ENCODE measurements around the gene TTC24.

Gene TTC24

DNA sequence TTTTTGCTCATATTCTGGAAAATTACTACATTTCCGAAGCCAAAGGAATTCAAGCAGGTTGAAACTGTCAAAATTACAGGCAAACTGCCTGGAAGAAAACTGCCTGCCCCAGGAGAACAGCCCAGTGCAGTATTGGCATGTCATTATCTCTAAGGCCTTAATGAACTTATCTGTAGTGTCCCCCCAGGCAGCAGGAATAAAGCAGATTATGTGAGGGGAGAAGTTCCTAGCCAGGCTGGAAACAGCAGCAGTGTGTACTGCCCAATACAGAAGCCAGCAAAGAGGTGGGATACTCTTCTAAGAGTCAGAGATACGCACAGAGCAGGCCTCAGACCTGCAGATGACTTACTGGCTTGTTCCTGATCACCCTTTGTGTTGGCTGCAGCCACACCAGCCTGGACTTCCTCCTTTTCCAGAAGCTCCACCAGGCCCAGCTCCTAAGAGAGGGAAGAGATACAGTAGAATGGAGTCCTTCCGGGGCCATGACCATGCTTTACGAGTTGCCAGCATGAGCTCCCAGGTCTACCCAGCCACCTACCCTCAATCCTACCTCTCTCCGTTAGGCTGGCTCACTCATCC is 18.8 kb upstream of the TTC24 start:
- H3K4me3 ChIP-seq (replicated peaks; ENCODE audit: low read depth, low read length): no peak overlapping the region
- TF ChIP-seq, protein P1, sequence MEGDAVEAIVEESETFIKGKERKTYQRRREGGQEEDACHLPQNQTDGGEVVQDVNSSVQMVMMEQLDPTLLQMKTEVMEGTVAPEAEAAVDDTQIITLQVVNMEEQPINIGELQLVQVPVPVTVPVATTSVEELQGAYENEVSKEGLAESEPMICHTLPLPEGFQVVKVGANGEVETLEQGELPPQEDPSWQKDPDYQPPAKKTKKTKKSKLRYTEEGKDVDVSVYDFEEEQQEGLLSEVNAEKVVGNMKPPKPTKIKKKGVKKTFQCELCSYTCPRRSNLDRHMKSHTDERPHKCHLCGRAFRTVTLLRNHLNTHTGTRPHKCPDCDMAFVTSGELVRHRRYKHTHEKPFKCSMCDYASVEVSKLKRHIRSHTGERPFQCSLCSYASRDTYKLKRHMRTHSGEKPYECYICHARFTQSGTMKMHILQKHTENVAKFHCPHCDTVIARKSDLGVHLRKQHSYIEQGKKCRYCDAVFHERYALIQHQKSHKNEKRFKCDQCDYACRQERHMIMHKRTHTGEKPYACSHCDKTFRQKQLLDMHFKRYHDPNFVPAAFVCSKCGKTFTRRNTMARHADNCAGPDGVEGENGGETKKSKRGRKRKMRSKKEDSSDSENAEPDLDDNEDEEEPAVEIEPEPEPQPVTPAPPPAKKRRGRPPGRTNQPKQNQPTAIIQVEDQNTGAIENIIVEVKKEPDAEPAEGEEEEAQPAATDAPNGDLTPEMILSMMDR (IDR thresholded peaks at IDR 0.05; ENCODE audit: low read length, missing control alignments): no peak
- no peak for DNase-seq (ENCODE audit: low read depth)

DNA sequence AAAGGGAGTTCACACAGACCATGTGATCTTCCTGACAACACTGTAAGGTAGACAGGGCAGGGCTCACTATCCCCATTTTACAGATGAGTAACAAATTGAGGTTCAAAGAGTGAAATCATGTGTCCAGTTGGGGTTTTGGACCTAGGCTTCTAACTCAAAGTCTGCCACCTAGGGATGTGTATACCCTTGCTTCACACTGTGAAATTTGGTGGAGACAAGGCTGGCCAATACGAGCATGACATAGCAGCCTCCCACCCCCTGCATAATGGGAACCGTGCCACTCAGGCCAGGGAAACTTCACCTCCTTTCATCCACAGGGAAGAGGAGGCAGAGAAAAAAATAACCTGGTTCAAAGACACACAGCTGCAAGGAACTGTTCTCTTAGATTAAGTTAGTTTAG is 14.0 kb upstream of the TTC24 start:
- DNase-seq (ENCODE audit: low read depth): no peak
- H3K4me3 ChIP-seq (replicated peaks; ENCODE audit: low read depth, low read length): no peak overlapping the region
- TF ChIP-seq, protein P1 (IDR thresholded peaks at IDR 0.05; ENCODE audit: low read length, missing control alignments): no peak

DNA sequence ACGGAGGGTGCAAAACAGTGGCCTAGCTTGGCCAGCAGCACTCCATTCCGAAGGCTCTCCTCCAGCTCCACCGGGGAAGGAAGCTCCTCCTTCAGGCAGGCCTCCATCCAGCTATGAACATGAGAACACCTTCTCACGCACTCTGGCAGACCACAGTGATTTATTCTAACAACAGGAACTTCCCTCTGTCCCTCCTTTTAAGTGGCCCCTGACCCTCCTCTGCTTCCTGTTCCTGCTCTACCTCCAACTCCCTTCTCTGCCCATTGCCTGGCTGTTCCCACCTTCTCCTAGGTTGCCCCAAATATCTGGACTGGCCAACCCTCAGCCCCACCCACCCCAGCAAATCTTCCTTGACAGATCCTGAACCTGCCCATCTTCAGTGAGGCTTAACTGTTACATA is 13.1 kb upstream of the TTC24 start:
- DNase-seq (ENCODE audit: low read depth): no peak
- H3K4me3 ChIP-seq (replicated peaks; ENCODE audit: low read depth, low read length): no peak overlapping the region
- TF ChIP-seq, protein P1 (IDR thresholded peaks at IDR 0.05; ENCODE audit: low read length, missing control alignments): no peak

DNA sequence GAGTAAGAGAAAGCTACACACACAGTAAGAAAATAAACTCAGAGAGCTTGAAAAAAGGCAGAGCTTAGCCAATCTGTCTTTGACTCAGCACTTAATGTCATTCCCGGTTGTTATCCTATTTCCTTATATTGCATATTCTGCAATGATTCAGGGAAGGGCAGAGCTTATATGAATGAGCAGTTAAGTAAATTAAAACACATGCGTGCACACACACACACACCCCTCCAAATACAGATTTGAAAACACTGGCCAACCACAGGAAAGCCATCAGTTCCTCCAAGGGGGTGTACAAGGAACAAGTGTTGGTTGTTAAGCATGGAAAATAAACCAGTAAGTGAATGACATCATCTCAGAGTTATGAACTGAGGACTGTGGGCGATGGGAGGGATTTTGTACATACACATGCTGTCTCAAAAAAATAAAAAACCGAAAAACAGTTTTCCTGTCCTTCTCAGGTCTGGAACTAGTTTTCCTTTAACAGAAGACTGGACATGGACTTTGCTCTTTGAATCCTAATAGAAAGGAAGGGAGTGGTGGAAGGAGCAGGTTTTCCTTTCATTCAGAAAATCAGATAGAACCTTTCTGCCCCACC is 8.2 kb upstream of the TTC24 start:
- peak overlapping the region; percentile 72 for H3K4me3 ChIP-seq (replicated peaks; ENCODE audit: low read depth, low read length)
- DNase-seq (ENCODE audit: low read depth): peak; percentile 67

DNA sequence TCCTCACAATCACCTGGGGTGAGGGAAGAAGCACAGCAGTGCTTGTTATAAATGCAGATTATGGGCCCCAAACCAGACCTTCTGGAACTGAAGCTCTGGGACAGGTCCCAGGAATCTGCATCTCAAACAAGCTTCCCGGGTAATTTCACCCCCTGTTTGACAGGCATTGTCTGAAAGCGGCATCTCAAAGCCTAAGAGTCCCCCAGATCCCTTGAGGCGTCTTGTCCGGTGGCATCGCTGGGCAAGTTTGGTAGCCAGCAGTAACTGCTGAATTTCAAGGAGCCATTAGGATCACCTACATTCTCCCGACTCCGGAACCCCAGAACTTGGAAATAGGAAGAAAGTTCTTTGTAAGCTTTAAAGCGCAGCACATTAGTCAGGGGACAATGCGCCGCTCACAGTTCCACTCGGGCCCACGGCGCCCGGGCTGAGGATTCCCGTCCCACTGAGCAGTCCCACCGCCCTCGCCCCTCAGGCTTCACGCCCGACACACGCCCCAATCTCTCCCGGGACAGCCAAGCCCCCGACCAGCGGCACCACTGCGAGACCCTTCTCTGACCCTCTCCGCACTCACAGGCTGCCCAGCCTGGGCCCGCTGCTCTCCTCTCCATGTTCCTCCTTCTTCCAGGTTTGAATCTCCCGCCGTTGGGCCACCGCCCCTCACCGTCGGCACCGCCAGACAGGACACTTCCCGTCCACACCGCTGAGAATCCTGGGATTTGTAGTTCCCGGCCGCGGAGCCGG is 7.4 kb upstream of the TTC24 start, which contains the start of gene IQGAP3:
TSS of gene IQGAP3 (minus strand) at position 647 of the 744 bp plus-strand sequence. CDS start at position 611, 36 bp downstream.
- TF ChIP-seq, protein P1 (IDR thresholded peaks at IDR 0.05; ENCODE audit: low read length, missing control alignments): no peak
- peak; percentile 82 for DNase-seq (ENCODE audit: low read depth)
- peak within 1 kb of the TSS; percentile 72 for H3K4me3 ChIP-seq (replicated peaks; ENCODE audit: low read depth, low read length)

More for the DNA sequence above, 8.2 kb upstream of the TTC24 start:
- TF ChIP-seq, protein P1 (IDR thresholded peaks at IDR 0.05; ENCODE audit: low read length, missing control alignments): no peak

DNA sequence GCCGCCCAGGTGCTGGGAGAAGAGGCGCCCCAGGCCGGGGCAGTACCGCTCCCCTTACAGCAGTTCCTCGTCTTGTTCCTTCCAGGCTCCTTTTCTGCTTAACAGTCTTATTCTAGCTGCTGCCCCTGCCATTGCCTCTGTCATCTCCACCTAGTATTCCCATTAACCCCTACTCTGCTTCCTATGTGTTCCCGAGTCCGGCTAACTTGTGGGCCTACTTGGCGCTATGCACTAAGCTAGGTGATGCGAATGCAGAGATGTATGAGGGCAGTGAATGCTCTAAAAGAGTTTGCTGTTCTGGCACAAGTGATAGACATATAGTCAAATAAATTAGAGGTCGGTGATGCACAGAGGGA is 6.9 kb upstream of the TTC24 start:
- no peak for DNase-seq (ENCODE audit: low read depth)
- TF ChIP-seq, protein P1 (IDR thresholded peaks at IDR 0.05; ENCODE audit: low read length, missing control alignments): no peak
- peak overlapping the region; percentile 72 for H3K4me3 ChIP-seq (replicated peaks; ENCODE audit: low read depth, low read length)
